ENCODE measurements around the gene LIN54.
A peak's percentile ranks its signal among the peaks of the same experiment; 100 is the strongest.
"Not testable (repeated sequence)": the region's sequence is repeated elsewhere in the genome, so short reads cannot be mapped to it uniquely, and the experiment has no call there.

The LIN54 gene

DNA sequence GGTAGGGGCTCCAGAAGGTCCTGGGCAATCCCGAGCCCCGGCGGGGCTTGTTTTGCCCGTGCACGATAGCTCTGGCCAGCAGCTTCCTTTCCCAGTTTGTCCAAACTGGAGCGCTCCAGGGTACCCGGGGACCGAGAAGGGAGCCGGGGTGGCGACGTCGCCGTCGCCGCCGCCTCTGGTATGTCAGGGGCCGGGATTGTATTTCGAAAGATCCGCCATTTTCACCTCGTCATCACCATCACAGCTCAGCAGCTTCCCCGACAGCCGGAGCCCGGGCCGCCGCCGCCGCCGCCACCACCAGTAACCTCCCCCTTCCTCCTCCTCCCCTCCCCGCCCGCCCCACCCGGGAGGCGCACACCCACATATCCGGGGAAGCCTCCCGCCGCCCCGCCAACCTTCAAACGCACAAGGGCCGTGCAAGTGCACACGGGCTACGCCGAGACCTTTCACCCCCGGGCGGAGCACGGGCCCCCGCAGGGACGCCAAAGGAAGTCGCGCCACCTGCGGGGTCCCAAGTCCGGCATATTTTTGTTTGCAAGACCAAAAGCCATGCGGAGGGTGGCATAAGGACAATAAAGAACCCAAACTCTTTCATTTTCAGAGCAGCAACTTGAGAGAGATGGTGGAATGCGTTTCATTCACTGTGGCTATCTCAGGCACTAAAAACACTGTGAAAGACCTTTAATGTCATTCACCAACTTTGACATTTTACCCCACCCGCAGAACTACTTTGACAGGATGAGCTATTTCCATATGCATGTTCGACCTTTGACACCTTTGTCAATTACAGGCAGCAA lies at the start of gene LIN54:
Gene LIN54, minus strand, starts transcription at position 302 of the 797 bp plus-strand sequence. CDS start 25,979 bp downstream, outside the sequence.
- DNase-seq (ENCODE audit: low read depth in 2 of 2, low spot score in 1 of 2) = peak; percentile 48 to 75

DNA sequence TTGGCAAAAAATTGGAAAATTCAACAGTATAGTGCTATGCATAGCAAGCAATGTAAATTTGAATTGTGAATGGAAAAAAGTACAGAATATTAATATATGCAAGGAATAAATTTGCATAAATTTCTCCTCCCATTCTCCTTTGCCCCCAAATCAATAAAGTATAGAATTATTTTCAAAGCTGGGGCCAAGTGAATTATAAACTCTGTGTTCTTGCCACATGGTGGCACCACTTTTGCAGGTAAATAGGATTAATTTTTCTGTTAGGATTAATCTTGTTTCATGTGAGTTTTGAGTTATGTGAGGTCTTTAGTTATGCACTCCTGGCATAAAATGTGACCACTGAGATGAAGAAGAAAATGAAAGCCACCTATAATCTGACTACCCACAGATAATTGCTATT lies 44.3 kb upstream of the LIN54 start:
- DNase-seq (ENCODE audit: low read depth in 2 of 2, low spot score in 1 of 2) = no peak

- not testable (repeated sequence) for DNase-seq (ENCODE audit: low read depth in 2 of 2, low spot score in 1 of 2)
These were observed 38.2 kb upstream of the LIN54 start for GRCh38 chr4:83048781-83049180.

DNA sequence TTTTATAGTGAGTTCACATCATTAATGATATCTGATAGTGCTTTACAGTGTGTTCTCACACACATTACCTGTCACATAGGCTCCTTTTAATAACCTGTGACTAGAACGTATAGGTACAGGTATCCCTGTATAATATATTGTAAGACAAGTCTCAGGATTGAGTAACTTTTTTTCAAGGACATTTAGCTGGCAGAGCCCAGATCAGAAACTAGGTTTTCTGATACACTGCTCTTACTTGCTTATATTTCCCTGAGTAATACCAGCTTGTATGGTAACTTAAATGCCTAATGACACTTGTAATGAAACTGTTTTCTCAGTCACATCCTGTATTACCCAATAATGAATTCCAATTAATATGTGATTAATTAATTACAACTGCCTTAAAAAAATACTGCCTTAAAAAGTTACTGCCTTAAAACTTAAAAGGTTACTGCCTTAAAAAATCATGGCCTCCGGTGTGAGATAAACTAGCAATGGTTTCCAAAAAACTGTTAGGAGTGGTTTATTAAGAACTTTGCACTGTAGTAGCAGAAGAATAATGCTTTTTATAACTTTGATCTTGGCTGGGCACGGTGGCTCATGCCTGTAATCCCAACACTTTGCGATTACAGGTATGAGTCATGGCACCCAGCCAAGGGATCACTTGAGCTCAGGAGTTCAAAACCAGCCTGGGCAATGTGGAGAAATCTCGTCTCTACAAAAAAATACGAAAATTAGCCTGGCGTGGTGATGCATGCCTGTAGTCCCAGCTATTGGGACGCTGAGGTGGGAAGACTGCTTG lies 36.3 kb upstream of the LIN54 start:
- no peak for DNase-seq (ENCODE audit: low read depth in 2 of 2, low spot score in 1 of 2)

- no peak for DNase-seq (ENCODE audit: low read depth in 2 of 2, low spot score in 1 of 2)
These were observed 33.3 kb upstream of the LIN54 start for GRCh38 chr4:83043801-83044407.

GRCh38 chr4:83043157-83043556 lies 32.5 kb upstream of the LIN54 start:
- not testable (repeated sequence) for DNase-seq (ENCODE audit: low read depth in 2 of 2, low spot score in 1 of 2)

DNA sequence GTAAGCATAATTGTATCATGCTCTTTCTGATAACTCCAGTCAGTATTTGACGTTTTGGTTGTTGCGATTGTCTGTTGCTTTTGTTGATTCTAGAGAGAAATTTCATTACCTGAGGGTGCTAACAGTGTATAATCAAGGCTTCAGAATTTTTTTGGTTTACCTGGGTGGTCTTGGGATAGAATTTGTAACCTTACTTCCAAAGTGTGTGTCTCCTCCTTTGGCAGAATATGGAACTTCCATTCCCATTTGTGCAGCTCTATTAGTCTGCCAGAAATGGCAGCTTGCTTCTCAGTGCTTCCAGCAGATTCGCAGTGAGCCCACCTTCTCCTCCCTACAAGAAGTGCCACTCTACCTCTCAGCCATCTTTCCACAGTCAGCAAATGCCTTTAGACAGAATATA lies 29.6 kb upstream of the LIN54 start:
- DNase-seq (ENCODE audit: low read depth in 2 of 2, low spot score in 1 of 2) = no peak

GRCh38 chr4:83036991-83037665 lies 26.5 kb upstream of the LIN54 start:
- no peak for DNase-seq (ENCODE audit: low read depth in 2 of 2, low spot score in 1 of 2)

GRCh38 chr4:83034630-83035494 lies 24.2 kb upstream of the LIN54 start, which contains the start of gene COPS4:
Gene COPS4, plus strand, starts transcription at chr4:83035183. Its CDS starts 42 bp downstream, at chr4:83035225.
- DNase-seq (ENCODE audit: low read depth in 2 of 2, low spot score in 1 of 2) = peak; percentile 83 to 91

- no peak for DNase-seq (ENCODE audit: low read depth in 2 of 2, low spot score in 1 of 2)
These were observed 19.1 kb upstream of the LIN54 start for GRCh38 chr4:83029688-83030087.

GRCh38 chr4:83028976-83029375 lies 18.4 kb upstream of the LIN54 start:
- no peak for DNase-seq (ENCODE audit: low read depth in 2 of 2, low spot score in 1 of 2)

DNA sequence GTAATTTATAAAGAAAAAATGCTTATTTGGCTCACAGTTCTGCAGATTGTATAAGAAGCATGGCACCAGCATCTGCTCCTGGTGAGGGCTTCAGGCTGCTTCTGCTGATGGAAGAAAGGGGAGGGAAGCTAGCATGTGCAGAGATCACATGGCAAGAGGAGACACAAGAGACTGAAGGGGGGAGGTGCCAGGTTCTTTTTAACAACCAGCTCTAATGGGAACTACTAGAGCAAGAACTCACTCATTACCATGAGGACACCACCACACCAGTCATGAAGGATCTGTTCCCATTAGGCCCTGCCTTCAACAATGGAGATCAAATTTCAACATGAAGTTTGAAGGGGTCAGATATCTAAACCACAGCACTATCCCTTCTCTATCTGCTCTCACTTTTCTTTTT lies 14.9 kb upstream of the LIN54 start:
- DNase-seq (ENCODE audit: low read depth in 2 of 2, low spot score in 1 of 2) = no peak

DNA sequence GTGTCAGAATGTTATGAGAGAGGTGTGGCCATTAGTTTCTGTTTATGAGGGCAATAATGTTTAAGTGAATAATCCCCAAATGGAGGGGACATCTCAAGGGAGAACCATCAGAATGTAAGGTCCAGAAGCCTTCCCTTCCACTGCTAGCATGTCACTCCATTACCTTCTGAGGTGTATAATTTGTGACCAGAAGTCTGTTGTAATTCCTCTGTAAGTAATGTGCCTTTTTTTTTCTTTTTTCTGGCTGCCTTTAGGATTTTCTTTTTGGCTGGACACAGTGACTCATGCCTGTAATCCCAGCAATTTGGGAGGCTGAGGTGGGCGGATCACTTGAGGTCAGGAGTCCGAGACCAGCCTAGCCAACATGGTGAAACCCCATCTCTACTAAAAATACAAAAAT lies 13.6 kb upstream of the LIN54 start:
- no peak for DNase-seq (ENCODE audit: low read depth in 2 of 2, low spot score in 1 of 2)

DNA sequence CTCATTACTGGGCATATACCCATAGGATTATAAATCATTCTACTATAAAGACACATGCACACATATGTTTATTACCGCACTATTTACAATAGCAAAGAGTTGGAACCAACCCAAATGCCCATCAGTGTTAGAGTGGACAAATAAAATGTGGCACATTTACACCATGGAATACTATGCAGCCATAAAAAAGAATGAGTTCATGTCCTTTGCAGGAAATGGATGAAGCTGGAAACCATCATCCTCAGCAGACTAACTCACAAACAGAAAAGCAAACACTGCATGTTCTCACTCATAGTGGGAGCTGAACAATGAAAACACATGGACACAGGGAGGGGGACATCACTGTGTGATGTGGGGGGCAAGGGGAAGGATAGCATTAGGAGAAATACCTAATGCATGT lies 13.0 kb upstream of the LIN54 start:
- not testable (repeated sequence) for DNase-seq (ENCODE audit: low read depth in 2 of 2, low spot score in 1 of 2)

DNA sequence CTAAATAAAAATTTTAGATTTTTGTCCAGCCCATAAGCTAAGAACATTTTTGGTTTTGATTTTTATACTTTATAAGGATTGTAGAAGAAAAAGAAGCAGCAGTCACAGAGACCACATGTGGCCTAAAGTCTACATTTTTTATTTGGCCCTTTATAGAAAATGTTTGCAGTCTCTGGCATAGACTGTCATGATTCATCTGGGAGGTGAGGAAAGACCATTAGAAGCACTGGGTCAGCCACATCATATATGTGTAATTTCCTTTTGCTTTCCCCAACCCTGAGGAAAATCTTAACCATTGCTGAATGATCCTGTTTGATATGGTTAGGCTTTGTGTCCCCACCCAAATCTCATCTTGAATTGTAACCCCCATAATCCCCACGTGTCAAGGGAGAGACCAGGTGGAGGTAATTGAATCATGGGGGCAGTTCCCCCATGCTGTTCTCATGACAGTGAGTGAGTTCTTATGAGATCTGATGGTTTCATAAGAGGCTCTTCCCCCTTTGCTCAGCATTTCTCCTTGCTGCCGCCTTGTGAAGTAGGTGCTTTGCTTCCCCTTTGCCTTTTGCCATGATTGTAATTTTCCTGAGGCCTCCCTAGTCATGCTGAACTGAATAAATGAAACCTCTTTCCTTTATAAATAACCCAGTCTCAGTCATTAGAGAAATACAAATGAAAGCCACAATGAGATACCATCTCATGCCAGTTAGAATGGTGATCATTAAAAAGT lies 12.3 kb upstream of the LIN54 start:
- DNase-seq (ENCODE audit: low read depth in 2 of 2, low spot score in 1 of 2) = no peak

DNA sequence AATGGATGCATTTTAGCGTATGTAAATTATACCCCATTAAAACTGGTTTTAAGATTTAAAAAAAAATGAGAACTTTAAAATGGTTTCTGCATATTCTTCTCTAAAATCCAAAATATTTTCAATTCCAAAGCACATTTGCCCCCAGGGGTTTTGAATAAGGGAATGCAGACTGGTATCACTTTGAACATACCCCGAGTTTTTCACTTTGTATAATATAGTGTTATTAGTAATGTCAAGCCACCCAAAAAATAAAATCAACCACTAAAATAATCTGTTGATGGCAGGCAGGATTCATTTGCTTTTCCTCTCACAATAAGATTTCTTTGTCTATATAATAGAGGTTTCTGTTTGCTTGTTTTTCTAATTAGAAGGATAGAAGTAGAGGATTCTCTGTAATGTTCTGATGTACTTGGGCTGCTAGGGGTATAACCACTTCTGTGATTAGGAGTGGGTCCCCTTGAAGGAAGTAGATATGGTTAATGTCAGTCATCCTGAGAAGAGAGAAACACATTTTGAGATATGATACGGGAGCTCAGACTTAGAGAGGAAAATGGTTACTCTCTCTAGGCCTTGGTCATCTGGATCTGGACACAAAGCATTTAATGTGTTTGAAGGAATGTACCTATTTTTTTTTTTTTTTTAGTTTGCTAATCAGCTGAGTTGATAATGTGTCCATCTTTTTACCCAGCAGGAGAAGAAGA lies 9.3 kb upstream of the LIN54 start:
- DNase-seq (ENCODE audit: low read depth in 2 of 2, low spot score in 1 of 2) = no peak

GRCh38 chr4:83013902-83014301 lies 3.3 kb upstream of the LIN54 start:
- DNase-seq (ENCODE audit: low read depth in 2 of 2, low spot score in 1 of 2) = no peak

GRCh38 chr4:83013420-83013867 lies 2.8 kb upstream of the LIN54 start:
- DNase-seq (ENCODE audit: low read depth in 2 of 2, low spot score in 1 of 2) = no peak
